ENCODE data around the gene SLC24A3. TPM values are rescaled to one million over a fixed set of nuclear protein-coding genes. Genes with fewer than 3 reads are reported as not detected.
A peak's percentile ranks its signal among the peaks of the same experiment; 100 is the strongest.

SLC24A3 gene
- polyA plus RNA-seq, 1 donor, result 9.9 TPM

GRCh38 chr20:19431906-19432305, 219.5 kb downstream of the SLC24A3 start:
- WGBS (ENCODE audit: insufficient coverage, low lambda C conversion rate), result 20% methylated on average over 1 of the region's 2 CpGs
- peaks cover 17% of the 10 kb centered on the region for H3K27me3 ChIP-seq (ENCODE audit: control insufficient read depth, insufficient read depth, low read length)
- DNase-seq, result no peak
- no peaks in the 10 kb centered on the region for H3K36me3 ChIP-seq (ENCODE audit: control insufficient read depth, insufficient read depth, low read length)
- no peak overlapping the region for H3K4me3 ChIP-seq (ENCODE audit: low read length)
- no peaks in the 10 kb centered on the region for H3K9me3 ChIP-seq (ENCODE audit: control insufficient read depth, low read depth, low read length)
- H3K27ac ChIP-seq (ENCODE audit: low read length), result no peak overlapping the region
- no peaks in the 10 kb centered on the region for H3K4me1 ChIP-seq (ENCODE audit: control insufficient read depth, insufficient read depth, low read length)

GRCh38 chr20:19433371-19434350, 221.2 kb downstream of the SLC24A3 start:
- Histone ChIP-seq H3K36me3 (ENCODE audit: control insufficient read depth, insufficient read depth, low read length) (no peaks in the 10 kb centered on the region), H3K27ac (ENCODE audit: low read length) (no peak overlapping the region), H3K4me1 (ENCODE audit: control insufficient read depth, insufficient read depth, low read length) (no peaks in the 10 kb centered on the region), H3K27me3 (ENCODE audit: control insufficient read depth, insufficient read depth, low read length) (peaks cover 9% of the 10 kb centered on the region), H3K9me3 (ENCODE audit: control insufficient read depth, low read depth, low read length) (no peaks in the 10 kb centered on the region), H3K4me3 (ENCODE audit: low read length) (no peak overlapping the region)
- no peak for DNase-seq
- WGBS (ENCODE audit: insufficient coverage, low lambda C conversion rate), result 100% methylated on average over 3 of the region's 10 CpGs

GRCh38 chr20:19435316-19435715, 222.9 kb downstream of the SLC24A3 start:
- DNase-seq, result no peak
- no peak overlapping the region for H3K27ac ChIP-seq (ENCODE audit: low read length)
- no peak overlapping the region for H3K4me3 ChIP-seq (ENCODE audit: low read length)
- no peaks in the 10 kb centered on the region for H3K36me3 ChIP-seq (ENCODE audit: control insufficient read depth, insufficient read depth, low read length)
- no peaks in the 10 kb centered on the region for H3K4me1 ChIP-seq (ENCODE audit: control insufficient read depth, insufficient read depth, low read length)
- 80% methylated on average over 1 of the region's 3 CpGs for WGBS (ENCODE audit: insufficient coverage, low lambda C conversion rate)
- no peaks in the 10 kb centered on the region for H3K27me3 ChIP-seq (ENCODE audit: control insufficient read depth, insufficient read depth, low read length)
- H3K9me3 ChIP-seq (ENCODE audit: control insufficient read depth, low read depth, low read length), result no peaks in the 10 kb centered on the region

- H3K27me3 ChIP-seq (ENCODE audit: control insufficient read depth, insufficient read depth, low read length), result no peaks in the 10 kb centered on the region
- no peak for DNase-seq
- no peaks in the 10 kb centered on the region for H3K9me3 ChIP-seq (ENCODE audit: control insufficient read depth, low read depth, low read length)
- no peaks in the 10 kb centered on the region for H3K36me3 ChIP-seq (ENCODE audit: control insufficient read depth, insufficient read depth, low read length)
- no peaks in the 10 kb centered on the region for H3K4me1 ChIP-seq (ENCODE audit: control insufficient read depth, insufficient read depth, low read length)
- no peak overlapping the region for H3K4me3 ChIP-seq (ENCODE audit: low read length)
- H3K27ac ChIP-seq (ENCODE audit: low read length), result no peak overlapping the region
Measured at GRCh38 chr20:19435821-19436220, 223.4 kb downstream of the SLC24A3 start.

- H3K4me1 ChIP-seq (ENCODE audit: control insufficient read depth, insufficient read depth, low read length), result no peaks in the 10 kb centered on the region
- no peaks in the 10 kb centered on the region for H3K36me3 ChIP-seq (ENCODE audit: control insufficient read depth, insufficient read depth, low read length)
- H3K27me3 ChIP-seq (ENCODE audit: control insufficient read depth, insufficient read depth, low read length), result no peaks in the 10 kb centered on the region
- no CpG with 5 or more reads among the region's 2 CpGs for WGBS (ENCODE audit: insufficient coverage, low lambda C conversion rate)
- no peak overlapping the region for H3K4me3 ChIP-seq (ENCODE audit: low read length)
- no peak for DNase-seq
- no peak overlapping the region for H3K27ac ChIP-seq (ENCODE audit: low read length)
- no peaks in the 10 kb centered on the region for H3K9me3 ChIP-seq (ENCODE audit: control insufficient read depth, low read depth, low read length)
Measured at GRCh38 chr20:19438488-19438887, 226.0 kb downstream of the SLC24A3 start.

GRCh38 chr20:19440660-19441527, 228.5 kb downstream of the SLC24A3 start:
- DNase-seq, result peak in 1 of 2 donors; percentile 9
- H3K36me3 ChIP-seq (ENCODE audit: control insufficient read depth, insufficient read depth, low read length), result no peaks in the 10 kb centered on the region
- WGBS (ENCODE audit: insufficient coverage, low lambda C conversion rate), result no CpG with 5 or more reads among the region's 14 CpGs
- H3K4me3 ChIP-seq (ENCODE audit: low read length), result no peak overlapping the region
- no peak overlapping the region for H3K27ac ChIP-seq (ENCODE audit: low read length)
- H3K9me3 ChIP-seq (ENCODE audit: control insufficient read depth, low read depth, low read length), result no peaks in the 10 kb centered on the region
- H3K4me1 ChIP-seq (ENCODE audit: control insufficient read depth, insufficient read depth, low read length), result no peaks in the 10 kb centered on the region
- no peaks in the 10 kb centered on the region for H3K27me3 ChIP-seq (ENCODE audit: control insufficient read depth, insufficient read depth, low read length)

- Histone ChIP-seq H3K27ac (ENCODE audit: low read length) (no peak overlapping the region), H3K4me1 (ENCODE audit: control insufficient read depth, insufficient read depth, low read length) (no peaks in the 10 kb centered on the region), H3K36me3 (ENCODE audit: control insufficient read depth, insufficient read depth, low read length) (no peaks in the 10 kb centered on the region), H3K9me3 (ENCODE audit: control insufficient read depth, low read depth, low read length) (no peaks in the 10 kb centered on the region), H3K4me3 (ENCODE audit: low read length) (no peak overlapping the region), H3K27me3 (ENCODE audit: control insufficient read depth, insufficient read depth, low read length) (no peaks in the 10 kb centered on the region)
- no CpG with 5 or more reads among the region's 4 CpGs for WGBS (ENCODE audit: insufficient coverage, low lambda C conversion rate)
- DNase-seq, result no peak
Measured at GRCh38 chr20:19446246-19446645, 233.8 kb downstream of the SLC24A3 start.

- no peak for DNase-seq
- Histone ChIP-seq H3K4me3 (ENCODE audit: low read length) (no peak overlapping the region), H3K36me3 (ENCODE audit: control insufficient read depth, insufficient read depth, low read length) (no peaks in the 10 kb centered on the region), H3K9me3 (ENCODE audit: control insufficient read depth, low read depth, low read length) (no peaks in the 10 kb centered on the region), H3K27me3 (ENCODE audit: control insufficient read depth, insufficient read depth, low read length) (no peaks in the 10 kb centered on the region), H3K4me1 (ENCODE audit: control insufficient read depth, insufficient read depth, low read length) (no peaks in the 10 kb centered on the region), H3K27ac (ENCODE audit: low read length) (no peak overlapping the region)
- no CpG with 5 or more reads among the region's 1 CpG for whole genome bisulfite sequencing (ENCODE audit: insufficient coverage, low lambda C conversion rate)
Measured at GRCh38 chr20:19448632-19449031, 236.2 kb downstream of the SLC24A3 start.

GRCh38 chr20:19449051-19449450, 236.6 kb downstream of the SLC24A3 start:
- Histone ChIP-seq H3K27me3 (ENCODE audit: control insufficient read depth, insufficient read depth, low read length) (no peaks in the 10 kb centered on the region), H3K9me3 (ENCODE audit: control insufficient read depth, low read depth, low read length) (no peaks in the 10 kb centered on the region), H3K4me3 (ENCODE audit: low read length) (no peak overlapping the region), H3K36me3 (ENCODE audit: control insufficient read depth, insufficient read depth, low read length) (no peaks in the 10 kb centered on the region), H3K4me1 (ENCODE audit: control insufficient read depth, insufficient read depth, low read length) (no peaks in the 10 kb centered on the region), H3K27ac (ENCODE audit: low read length) (no peak overlapping the region)
- no peak for DNase-seq
- whole genome bisulfite sequencing (ENCODE audit: insufficient coverage, low lambda C conversion rate), result no CpG with 5 or more reads among the region's 8 CpGs

- no peak overlapping the region for H3K4me3 ChIP-seq (ENCODE audit: low read length)
- H3K27me3 ChIP-seq (ENCODE audit: control insufficient read depth, insufficient read depth, low read length), result peaks cover 2% of the 10 kb centered on the region
- H3K4me1 ChIP-seq (ENCODE audit: control insufficient read depth, insufficient read depth, low read length), result no peaks in the 10 kb centered on the region
- no peak overlapping the region for H3K27ac ChIP-seq (ENCODE audit: low read length)
- no peak for DNase-seq
- no CpG with 5 or more reads among the region's 8 CpGs for WGBS (ENCODE audit: insufficient coverage, low lambda C conversion rate)
- H3K9me3 ChIP-seq (ENCODE audit: control insufficient read depth, low read depth, low read length), result no peaks in the 10 kb centered on the region
- no peaks in the 10 kb centered on the region for H3K36me3 ChIP-seq (ENCODE audit: control insufficient read depth, insufficient read depth, low read length)
Measured at GRCh38 chr20:19451231-19451922, 238.9 kb downstream of the SLC24A3 start.
